GM23338 (cell line): ENCODE data around the gene NHSL1. TPM values are rescaled to one million over a fixed set of nuclear protein-coding genes. Genes with fewer than 3 reads are reported as not detected.

Source experiments
- ATAC-seq: fragments of 200-7000 bp; cut with Tn5 transposase; 3 replicates; pipeline ENCODE4 v1.9.1; 2020
- DNase-seq: peaks from one replicate; pipeline ENCODE4 v3.0.0-alpha.2; 2015; ENCODE audit warnings: low spot score
- H2AFZ ChIP-seq: fragments of 200-600 bp; sonication (generic); 2 replicates; pipeline ENCODE4 v1.8.0; 2016; ENCODE audit warnings: antibody characterized with exemption, mild to moderate bottlenecking, moderate library complexity
- H3F3A ChIP-seq: fragments of 200-600 bp; sonication (generic); replicated peaks from 2 replicates; pipeline ENCODE4 v1.8.0; 2017; ENCODE audit warnings: antibody characterized with exemption, mixed run types, low read depth
- H3K27ac ChIP-seq: fragments of 200-600 bp; sonication (generic); 2 replicates; pipeline ENCODE4 v1.6.1; 2016; ENCODE audit warnings: low read depth
- H3K27me3 ChIP-seq: fragments of 200-600 bp; sonication (generic); 2 replicates; pipeline ENCODE4 v1.8.0; 2016; ENCODE audit warnings: mild to moderate bottlenecking, mixed run types, moderate library complexity; ENCODE audit not compliant: insufficient read depth
- H3K36me3 ChIP-seq: fragments of 200-600 bp; sonication (generic); 2 replicates; pipeline ENCODE4 v1.8.0; 2016; ENCODE audit warnings: mild to moderate bottlenecking; ENCODE audit not compliant: insufficient read depth
- H3K4me1 ChIP-seq: fragments of 200-600 bp; sonication (generic); 2 replicates; pipeline ENCODE4 v1.8.0; 2016; ENCODE audit warnings: mild to moderate bottlenecking, moderate library complexity; ENCODE audit not compliant: insufficient read depth
- H3K4me2 ChIP-seq: fragments of 200-600 bp; sonication (generic); 2 replicates; pipeline ENCODE4 v1.7.1; 2017; ENCODE audit warnings: mixed run types
- H3K4me3 ChIP-seq: fragments of 200-600 bp; sonication (generic); 2 replicates; pipeline ENCODE4 v1.6.1; 2016; ENCODE audit warnings: mixed run types
- H3K79me2 ChIP-seq: fragments of 200-600 bp; sonication (generic); replicated peaks from 2 replicates; pipeline ENCODE4 v1.8.0; 2017; ENCODE audit warnings: mild to moderate bottlenecking; ENCODE audit not compliant: insufficient read depth
- H3K9me2 ChIP-seq: fragments of 200-600 bp; sonication (generic); 2 replicates; pipeline ENCODE4 v1.8.0; 2017; ENCODE audit not compliant: insufficient read depth
- H4K20me1 ChIP-seq: fragments of 200-600 bp; sonication (generic); replicated peaks from 2 replicates; pipeline ENCODE4 v1.8.0; 2017; ENCODE audit warnings: mild to moderate bottlenecking; ENCODE audit not compliant: insufficient read depth
- H3K27ac Mint-ChIP-seq: 2 replicates; pipeline ENCODE4 v1.8.0; 2020; ENCODE audit warnings: inconsistent platforms, mild to moderate bottlenecking, moderate library complexity, mixed read lengths
- H3K27me3 Mint-ChIP-seq: 3 replicates; pipeline ENCODE4 v1.8.0; 2022; ENCODE audit warnings: low read depth, mild to moderate bottlenecking, moderate library complexity, mixed read lengths, inconsistent platforms; ENCODE audit not compliant: insufficient read depth, poor library complexity
- H3K36me3 Mint-ChIP-seq: 3 replicates; pipeline ENCODE4 v1.8.0; 2021; ENCODE audit warnings: low read depth, mild to moderate bottlenecking, inconsistent platforms, moderate library complexity, mixed read lengths
- H3K4me1 Mint-ChIP-seq: 3 replicates; pipeline ENCODE4 v1.8.0; 2020; ENCODE audit warnings: mild to moderate bottlenecking, inconsistent platforms, mixed read lengths
- H3K4me3 Mint-ChIP-seq: 3 replicates; pipeline ENCODE4 v1.8.0; 2021; ENCODE audit warnings: moderate library complexity, mild to moderate bottlenecking, inconsistent platforms, mixed read lengths
- H3K9me3 Mint-ChIP-seq: 3 replicates; pipeline ENCODE4 v1.8.0; 2020; ENCODE audit warnings: moderate library complexity, mild to moderate bottlenecking, inconsistent platforms, mixed read lengths
- CREB1 ChIP-seq: fragments of 250-450 bp; sonication (Bioruptor Pico); IDR thresholded peaks from 2 replicates; pipeline ENCODE4 v1.5.0; 2020; ENCODE audit warnings: low read depth, mild to moderate bottlenecking, moderate library complexity
- CTCF ChIP-seq, 2 experiments: fragments of 200-600 bp in 1 of 2; sonication (generic) in 1 of 2; conservative IDR thresholded peaks; 2 replicates each; pipeline versions ENCODE4 v1.5.1 to v1.6.1; 2016 to 2017; ENCODE audit warnings: antibody characterized with exemption in 2 of 2, low read depth in 2 of 2, mild to moderate bottlenecking in 2 of 2, moderate library complexity in 1 of 2
- ETS1 ChIP-seq: IDR thresholded peaks from 2 replicates; pipeline ENCODE4 v1.6.1; 2016; ENCODE audit warnings: antibody characterized with exemption
- EZH2 ChIP-seq: fragments of 200-600 bp; sonication (generic); IDR thresholded peaks from one replicate; pipeline ENCODE4 v1.8.0; 2017; ENCODE audit warnings: antibody characterized with exemption, mild to moderate bottlenecking, low read depth; ENCODE audit not compliant: unreplicated experiment
- EZH2phosphoT487 ChIP-seq: fragments of 200-600 bp; sonication (generic); IDR thresholded peaks from one replicate; pipeline ENCODE4 v1.8.1; 2018; ENCODE audit warnings: antibody characterized with exemption; ENCODE audit not compliant: unreplicated experiment
- JUNB ChIP-seq: IDR thresholded peaks from one replicate; pipeline ENCODE4 v1.6.1; 2016; ENCODE audit warnings: antibody characterized with exemption; ENCODE audit not compliant: unreplicated experiment
- NANOG ChIP-seq: IDR thresholded peaks from 2 replicates; pipeline ENCODE4 v1.6.1; 2016; ENCODE audit warnings: antibody characterized with exemption, borderline replicate concordance
- POLR2AphosphoS5 ChIP-seq: IDR thresholded peaks from 2 replicates; pipeline ENCODE4 v1.6.1; 2016; ENCODE audit warnings: antibody characterized with exemption, low read depth
- REST ChIP-seq: IDR thresholded peaks from one replicate; pipeline ENCODE4 v1.6.1; 2018; ENCODE audit warnings: antibody characterized with exemption; ENCODE audit not compliant: unreplicated experiment
- STAT1 ChIP-seq: IDR thresholded peaks from one replicate; pipeline ENCODE4 v1.6.1; 2016; ENCODE audit warnings: antibody characterized with exemption; ENCODE audit not compliant: unreplicated experiment
- ZNF114 ChIP-seq: fragments of 250-450 bp; sonication (Bioruptor Pico); IDR thresholded peaks from 2 replicates; pipeline ENCODE4 v1.5.0; 2020; ENCODE audit warnings: mild to moderate bottlenecking, moderate library complexity
- ZNF331 ChIP-seq: fragments of 250-450 bp; sonication (Bioruptor Pico); IDR thresholded peaks from 2 replicates; pipeline ENCODE4 v1.5.0; 2020; ENCODE audit warnings: low read depth, mild to moderate bottlenecking, moderate library complexity
- ZNF462 ChIP-seq: fragments of 250-450 bp; sonication (Bioruptor Pico); IDR thresholded peaks from 2 replicates; pipeline ENCODE4 v1.5.0; 2020; ENCODE audit warnings: mild to moderate bottlenecking, moderate library complexity
- polyA plus RNA-seq: library from polyadenylated mRNA; unstranded; fragments of >200 nt; fragmentation: Nextera tagmentation; extraction: Ambion mirVana; gene quantifications from 2 replicates; pipeline ENCODE4 v1.2.1, GENCODE V29; 2016
- total RNA-seq: library from RNA; depleted of rRNA; stranded (reverse); fragments of >200 nt; shearing (Covaris generic); gene quantifications from 2 replicates; pipeline ENCODE4 v1.2.3, GENCODE V29; 2014

NHSL1 gene
- total and polyA plus RNA-seq, 2 experiments from 2014 or later: 11.2 to 24.5 TPM

- Histone ChIP-seq H3K4me2 (no peak overlapping the region), H3K4me3 (no peak overlapping the region), H2AFZ (no peak overlapping the region), H3K4me1 (no peaks in the 10 kb centered on the region), H3F3A (0 out of 2 replicates have a peak, but pooled peaks cover 7% of the 10 kb centered on the region), H3K27me3 (no peaks in the 10 kb centered on the region), H4K20me1 (no peaks in the 10 kb centered on the region), H3K27ac (0 out of 2 replicates have a peak overlapping the region, but pooled peaks have one; percentile 39), H3K79me2 (no peaks in the 10 kb centered on the region), H3K9me2 (no peaks in the 10 kb centered on the region; the same call in 1 of the 2 replicates), H3K36me3 (no peaks in the 10 kb centered on the region)
- H3K27ac Mint-ChIP-seq: no peak overlapping the region
- H3K4me1 Mint-ChIP-seq: peaks cover 19% of the 10 kb centered on the region
- H3K27me3 Mint-ChIP-seq: no peaks in the 10 kb centered on the region
- TF ChIP-seq NANOG (no peak), EZH2phosphoT487 (no peak), POLR2AphosphoS5 (no peak), JUNB (no peak), ETS1 (no peak), REST (no peak), ZNF331 (no peak), ZNF114 (CRISPR knock-in tag) (no peak), STAT1 (no peak), CTCF (conservative IDR thresholded peaks at IDR 0.05; ENCODE audit: low read depth in 2 of 2) (no peak), ZNF462 (CRISPR knock-in tag) (no peak), CREB1 (CRISPR knock-in tag) (no peak), EZH2 (no peak)
- no peak for DNase-seq
- no peaks in the 10 kb centered on the region for H3K9me3 Mint-ChIP-seq
- H3K4me3 Mint-ChIP-seq: no peak overlapping the region
- peaks cover 11% of the 10 kb centered on the region for H3K36me3 Mint-ChIP-seq
- no peak for ATAC-seq
Observed at GRCh38 chr6:138434096-138434495, 65.2 kb downstream of the NHSL1 start.
